ENCODE measurements around the gene C11orf21.

The C11orf21 gene

DNA sequence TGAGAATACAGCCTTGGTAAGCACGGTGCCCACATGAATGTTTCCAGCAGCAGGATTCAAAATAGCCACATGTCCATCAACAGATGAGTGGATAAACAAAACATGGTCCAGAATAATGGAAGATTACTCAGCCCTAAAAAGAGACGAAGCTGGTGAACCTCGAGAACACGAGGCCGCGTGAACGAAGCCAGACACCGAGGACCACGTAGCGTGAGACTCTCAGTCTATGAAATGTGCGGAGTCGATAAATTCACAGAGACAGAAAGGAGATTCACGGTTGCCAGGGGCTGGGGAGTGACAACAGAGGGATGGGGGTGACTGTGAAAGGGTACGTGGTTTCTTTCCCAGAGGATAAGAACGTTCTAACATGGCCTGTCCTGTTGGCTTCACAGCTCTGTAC lies 28.4 kb downstream of the C11orf21 start:
- DNase-seq = no peak

DNA sequence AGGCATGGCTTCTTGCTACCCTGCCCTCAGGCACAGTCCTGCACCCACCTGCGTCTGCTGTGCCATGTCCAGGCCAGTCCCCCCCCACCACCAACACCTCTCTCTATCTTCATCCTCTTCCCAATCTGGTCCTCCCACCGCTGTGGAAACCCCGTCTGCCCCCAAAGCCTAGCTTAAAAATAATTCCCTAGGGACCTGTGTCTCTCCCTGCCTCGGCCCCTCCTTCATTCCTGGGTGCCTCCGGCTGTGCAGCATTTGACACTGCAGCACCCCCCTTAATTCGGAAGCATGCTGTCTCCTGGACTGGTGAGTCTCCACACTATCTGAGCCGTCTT lies 28.8 kb downstream of the C11orf21 start:
- no peak for DNase-seq

DNA sequence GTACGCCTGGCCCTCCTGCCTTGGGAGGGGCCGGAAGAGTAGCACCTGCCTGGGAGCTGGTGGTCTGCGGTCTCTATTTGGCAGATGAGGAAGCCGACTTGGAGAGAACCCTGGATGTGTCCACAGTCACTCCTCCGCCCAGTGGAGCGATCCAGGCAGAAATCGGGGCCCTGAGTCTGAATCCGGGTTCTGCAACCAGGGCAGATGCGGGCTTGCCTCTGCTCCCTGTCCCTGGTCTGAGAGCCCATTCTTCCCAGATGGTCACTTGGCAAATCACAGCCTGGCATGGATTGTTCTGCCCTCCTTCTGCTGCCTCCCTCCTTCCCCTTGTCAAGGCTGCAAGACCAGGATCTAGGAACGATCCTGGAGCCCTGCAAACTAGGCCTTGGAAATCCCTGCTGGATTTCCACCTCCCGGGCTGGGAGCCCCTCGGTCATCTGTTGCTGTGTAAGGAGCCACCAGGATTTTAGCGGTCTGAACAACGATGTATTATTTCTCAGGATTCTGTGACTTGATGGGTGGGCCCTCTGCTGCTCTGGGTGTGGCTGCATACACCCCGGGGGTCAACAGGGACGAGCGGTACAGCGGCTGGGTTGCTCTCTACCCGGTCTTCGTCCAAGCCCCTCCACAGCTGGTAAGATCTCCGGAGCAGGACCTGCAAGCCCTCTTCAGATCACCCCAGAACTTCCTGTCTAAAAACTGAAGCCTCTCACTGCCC lies 29.3 kb downstream of the C11orf21 start:
- DNase-seq = no peak

DNA sequence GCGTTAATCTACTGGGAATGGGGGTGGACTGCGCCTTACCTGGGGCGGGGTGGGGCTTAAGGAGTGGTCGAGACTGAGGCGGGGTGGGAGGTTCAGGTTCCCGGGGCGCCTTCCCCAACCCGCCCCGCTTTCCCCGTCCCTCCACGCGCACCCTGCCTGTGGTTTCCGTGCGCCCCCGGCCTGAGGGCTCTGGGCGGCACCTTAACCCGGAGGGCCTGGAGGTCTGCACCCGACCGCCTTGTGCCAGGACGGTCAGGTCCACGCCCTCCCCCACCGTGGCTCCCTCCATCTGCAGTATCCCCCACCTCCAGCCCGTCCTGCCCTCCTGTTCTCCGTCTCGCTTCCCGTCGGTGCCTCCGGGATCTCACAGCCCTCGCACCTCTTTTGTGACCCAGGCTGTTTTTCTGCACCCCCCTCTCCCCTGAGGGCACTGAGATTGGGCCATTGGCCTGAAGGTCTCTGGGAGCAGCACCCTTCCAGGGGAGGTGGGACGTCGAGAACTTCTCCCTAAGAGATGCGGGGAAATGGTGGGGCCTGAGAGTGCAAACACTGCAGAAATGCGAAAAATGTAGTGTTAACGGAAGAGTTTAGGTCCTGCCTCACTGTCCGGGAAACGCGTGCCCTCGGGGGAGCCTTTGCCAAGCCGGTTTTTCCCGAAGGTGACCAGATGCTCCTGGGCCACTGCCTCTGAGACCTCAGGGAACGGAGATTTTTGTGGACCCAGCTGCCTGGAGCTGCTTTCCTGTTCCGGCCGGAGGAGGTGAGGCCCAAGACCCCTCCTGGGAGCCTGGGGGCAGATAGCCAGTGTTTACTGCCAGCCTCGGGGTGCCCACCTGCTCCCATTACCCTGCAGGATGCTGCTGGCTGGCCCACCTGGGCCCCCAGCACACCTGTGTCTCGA lies 30.1 kb downstream of the C11orf21 start:
- DNase-seq = no peak

DNA sequence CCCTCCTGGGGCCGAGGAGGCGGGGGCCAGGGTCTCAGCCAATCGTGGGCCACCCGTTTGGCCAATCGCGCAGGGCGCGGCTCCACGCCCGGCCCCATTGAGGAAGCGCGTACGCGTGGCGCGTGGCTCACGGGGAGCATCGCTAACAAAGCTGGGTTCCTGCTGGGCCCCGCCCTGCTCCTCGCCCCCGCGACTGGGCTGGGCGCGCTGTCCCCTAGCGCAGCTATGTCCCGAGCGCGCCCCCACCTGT lies 30.7 kb downstream of the C11orf21 start:
- DNase-seq = peak in 4 of 58 donors; percentile 19 to 39 (median 24)

DNA sequence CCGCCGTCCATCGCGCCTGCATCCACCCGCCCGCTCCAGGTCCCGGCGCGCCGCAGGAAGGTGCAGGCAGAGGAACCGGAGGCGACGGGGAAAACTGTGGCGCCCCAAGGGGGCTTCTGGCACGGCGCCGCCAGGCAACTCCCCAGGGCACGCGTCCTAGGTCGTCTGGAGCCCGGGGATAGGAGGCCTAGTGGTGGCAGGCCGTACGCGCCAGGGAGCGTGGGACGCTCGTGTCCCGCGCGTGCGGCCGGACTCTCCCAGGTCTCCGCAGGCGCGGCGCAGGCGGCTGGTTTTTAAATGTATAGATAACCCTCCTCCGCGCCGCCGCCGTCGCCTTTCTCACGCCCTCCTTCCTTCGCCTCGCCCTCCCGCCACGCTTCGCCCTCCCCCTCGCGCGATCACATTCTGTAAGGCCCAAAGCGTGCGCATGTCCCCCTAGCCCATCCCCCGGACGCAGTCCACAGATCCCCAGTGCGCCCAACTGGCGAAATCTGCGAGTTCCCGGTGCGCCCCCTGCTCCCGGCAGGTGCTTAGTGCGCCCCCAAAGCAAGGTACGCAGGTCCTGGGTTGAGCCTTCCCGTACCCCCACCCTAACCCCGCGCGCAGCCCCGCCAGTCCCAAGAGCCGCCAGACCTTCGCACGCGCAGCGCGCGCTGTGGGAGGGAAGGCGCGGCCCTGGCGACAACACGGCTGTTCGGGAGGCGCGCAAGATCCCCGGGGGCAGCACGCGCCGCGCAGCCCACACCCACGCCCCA lies 31.2 kb downstream of the C11orf21 start, which contains the start of gene ASCL2:
Gene ASCL2 (minus strand): TSS at position 267 of the 755 bp plus-strand sequence. CDS start 256 bp downstream, at position 11.
- DNase-seq = no peak

DNA sequence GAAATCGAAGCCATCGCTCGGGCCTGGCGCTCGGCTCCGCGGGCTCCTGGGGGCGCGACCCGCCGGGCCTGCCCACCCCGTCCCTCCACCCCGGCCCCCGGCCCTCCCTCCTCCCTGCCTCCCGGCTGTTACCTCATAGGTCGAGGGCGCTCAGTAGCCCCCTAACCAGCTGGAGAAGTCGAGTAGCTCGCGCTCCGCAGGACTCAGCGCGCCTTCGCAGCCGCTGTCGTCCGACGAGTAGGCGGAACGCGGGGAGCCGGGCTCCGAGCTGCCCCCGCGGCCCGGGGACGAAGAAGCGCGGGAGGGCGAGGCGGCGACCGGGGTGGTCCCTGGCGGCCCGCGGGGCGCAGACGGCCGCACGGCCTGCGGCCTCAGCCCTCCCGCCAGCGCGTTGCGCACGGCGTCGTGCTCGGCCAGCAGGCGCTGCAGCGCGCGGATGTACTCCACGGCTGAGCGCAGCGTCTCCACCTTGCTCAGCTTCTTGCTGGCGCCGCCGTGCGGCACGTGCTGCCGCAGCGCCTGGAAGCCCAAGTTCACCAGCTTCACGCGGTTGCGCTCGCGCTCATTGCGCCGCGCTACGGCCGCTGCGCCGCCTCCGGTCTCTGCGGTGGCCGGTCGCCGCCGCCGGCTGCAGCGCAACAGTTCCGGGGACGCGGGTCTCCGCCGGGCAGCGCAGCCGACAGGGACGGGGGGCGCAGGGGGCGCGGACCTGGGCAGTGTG lies 32.0 kb downstream of the C11orf21 start:
- peak in 4 of 58 donors; percentile 18 to 35 (median 30) for DNase-seq

DNA sequence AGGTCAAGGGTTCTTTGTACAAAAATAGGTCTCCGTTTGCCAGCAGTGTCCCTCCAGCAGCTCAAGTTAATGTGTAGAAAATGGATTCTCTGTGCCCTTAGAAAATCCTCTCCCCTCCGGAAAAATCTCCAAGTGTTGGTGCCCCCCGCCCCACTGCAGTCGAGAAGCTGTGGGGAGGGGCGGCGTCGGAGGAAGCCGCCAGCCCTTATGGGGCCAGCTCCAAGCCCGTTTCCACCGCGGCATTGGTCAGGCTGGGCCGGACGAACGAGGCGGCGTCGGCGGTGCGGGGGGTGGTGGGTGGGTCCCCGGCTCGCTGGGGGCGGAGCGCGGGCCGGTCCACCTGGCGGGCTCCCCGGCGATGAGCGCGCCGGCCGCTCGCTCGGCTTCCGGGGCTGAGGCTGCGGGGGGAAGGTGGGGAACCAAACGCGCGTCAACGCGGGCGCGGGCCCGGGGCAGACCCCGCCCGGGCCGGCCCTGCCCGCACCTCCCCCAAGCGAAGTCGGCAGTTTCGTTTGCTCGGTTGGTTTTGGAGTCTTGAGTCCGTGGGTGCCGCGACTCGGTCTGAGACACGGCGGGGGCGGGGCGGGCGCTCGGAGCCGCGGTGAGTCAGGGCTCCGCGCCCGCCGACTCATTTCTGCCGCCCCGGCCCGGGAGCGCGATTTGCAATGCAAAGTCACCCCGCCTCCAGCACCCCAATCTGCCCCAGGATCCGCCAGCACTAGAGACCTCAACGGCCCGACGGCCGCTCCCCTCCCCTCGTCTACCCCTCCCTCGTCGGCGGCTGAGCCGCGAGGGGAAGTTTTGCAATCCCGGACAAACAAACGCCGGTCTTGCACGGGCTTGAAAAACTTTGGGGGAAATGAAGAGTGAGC lies 32.8 kb downstream of the C11orf21 start:
- peak in 2 of 58 donors; percentile 16 to 26 for DNase-seq

DNA sequence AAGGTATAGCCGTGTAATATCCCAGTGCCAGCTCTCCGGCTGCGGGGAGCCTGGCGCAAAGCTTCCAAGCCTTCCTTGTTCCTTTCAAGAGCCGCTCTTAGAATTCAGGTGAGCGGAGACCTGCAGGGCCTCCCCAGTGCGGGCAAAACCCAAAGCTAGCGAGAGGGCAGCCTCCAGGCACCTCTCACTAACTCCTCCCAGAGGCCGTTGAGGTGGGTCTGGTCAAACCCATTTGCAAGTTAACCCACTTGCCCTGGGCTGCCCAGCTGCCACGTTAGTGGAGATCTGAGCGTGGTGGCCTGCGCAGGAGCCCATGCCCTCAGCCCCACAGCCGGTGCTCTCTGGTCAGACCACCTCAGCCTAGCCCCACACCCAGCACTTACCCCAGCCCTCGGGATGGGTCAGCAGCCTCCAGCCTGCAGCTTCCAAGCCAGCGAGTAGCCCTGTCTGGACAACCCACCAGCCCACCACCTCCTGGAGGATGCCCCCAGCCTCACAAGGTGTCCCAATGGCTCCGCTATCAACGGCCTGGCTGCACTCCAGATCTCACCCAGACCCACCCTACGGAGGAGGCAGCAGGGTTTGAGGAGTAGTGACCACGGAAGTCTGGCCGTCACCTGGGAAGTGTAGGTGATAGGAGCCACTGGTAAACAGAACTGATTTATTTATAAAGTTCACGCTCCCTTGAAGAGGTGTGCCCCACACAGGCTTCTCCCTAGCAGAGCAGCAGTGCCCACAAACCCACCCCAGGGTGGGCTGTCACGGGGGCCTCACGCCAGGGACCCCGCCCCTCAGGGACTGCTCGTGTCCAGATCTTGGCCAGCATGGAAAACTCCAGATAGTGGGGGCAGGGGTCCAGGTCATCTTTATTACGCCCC lies 33.6 kb downstream of the C11orf21 start:
- no peak for DNase-seq

DNA sequence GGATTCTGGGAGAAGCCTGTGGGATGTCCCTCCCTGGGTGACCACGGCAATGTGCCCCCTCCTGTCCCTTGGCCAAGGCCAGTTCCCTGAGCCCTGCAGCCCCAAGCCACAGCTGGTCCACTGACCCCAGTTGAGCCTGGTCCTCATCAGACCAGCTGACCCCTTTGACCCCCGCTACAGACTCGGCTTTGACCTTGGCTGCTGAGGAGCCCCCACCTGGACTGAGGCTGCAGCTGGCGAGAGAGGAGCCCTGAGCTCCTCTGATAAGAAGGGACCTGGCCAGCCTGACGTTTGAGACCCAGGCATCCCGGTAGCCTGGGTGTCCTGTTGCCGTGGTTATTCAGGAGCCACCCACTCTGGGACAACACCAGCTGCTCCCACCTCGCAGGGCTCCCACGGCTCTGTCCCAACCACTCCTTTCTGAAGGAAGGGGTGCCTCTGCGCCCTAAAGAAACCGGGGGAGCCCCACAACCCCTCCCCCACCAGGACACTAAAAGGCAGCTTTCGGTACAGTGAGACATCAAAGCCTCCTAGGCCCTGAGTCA lies 34.3 kb downstream of the C11orf21 start:
- DNase-seq = no peak

DNA sequence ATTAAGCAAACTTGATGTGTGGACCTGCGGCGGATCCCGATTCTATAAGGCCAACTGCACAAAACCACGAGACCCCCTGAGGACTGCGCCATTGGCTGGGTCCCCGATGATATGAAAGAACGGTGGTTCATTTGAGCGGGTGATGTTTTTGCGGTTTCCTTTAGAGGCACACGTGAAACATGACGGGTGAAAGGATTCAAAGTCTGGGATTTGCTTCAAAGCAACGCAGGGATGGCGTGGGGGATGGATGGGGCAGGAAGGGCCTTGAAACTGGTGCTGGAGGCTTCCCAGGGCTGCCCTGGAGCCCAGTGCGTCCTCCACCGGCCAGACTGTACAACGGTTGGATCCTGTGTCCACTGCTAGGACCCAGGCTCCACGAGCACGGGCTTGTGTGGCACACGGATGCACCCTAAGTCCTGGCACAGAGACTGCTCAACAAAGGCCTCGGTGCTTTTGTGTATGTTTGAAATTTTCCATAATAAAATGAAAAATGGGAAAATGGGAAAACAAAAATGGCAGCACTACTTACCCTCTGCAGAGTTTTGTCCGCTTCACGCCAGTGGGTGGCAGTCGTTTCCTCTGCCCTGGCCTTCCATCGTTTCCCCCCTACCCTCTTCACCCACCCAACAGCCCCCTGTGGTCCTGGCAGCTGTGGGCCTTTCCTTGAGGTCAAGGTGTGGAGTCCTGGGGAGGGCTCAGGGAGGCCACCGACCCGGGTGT lies 35.0 kb downstream of the C11orf21 start:
- DNase-seq = no peak

DNA sequence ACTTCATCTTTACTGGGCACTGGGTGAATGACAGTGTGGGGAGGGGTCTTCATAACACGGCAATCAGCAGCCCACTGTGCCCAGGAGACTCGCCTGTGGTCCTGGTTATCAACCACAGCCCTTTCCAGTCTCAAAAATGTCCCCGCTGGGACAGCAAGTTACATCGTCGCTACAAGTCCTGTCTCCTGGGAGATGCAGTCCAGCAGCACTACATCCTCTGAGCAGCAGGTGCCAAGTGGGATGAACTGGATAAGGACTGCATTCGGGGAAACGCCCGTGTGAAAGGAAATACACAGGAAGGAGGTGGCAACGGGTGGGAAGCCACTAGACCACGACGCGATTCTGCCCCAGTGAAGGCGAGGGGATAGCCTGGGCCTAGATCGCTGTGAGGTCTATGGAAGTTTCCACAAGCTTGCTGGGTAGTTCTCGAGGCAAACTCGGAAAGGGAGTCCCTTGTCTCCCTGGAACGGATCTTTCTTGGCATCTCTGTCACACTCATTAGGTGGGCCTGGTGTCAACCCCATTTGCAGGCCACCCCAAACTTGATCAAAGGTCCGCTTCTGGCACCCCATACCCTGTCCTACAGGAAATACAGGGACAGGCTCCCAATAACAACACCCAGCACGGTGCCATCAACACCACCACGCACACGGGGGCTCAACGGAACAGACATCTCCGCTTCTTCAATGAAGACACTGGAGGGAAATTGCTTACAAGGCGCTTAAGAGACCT lies 35.7 kb downstream of the C11orf21 start:
- no peak for DNase-seq

DNA sequence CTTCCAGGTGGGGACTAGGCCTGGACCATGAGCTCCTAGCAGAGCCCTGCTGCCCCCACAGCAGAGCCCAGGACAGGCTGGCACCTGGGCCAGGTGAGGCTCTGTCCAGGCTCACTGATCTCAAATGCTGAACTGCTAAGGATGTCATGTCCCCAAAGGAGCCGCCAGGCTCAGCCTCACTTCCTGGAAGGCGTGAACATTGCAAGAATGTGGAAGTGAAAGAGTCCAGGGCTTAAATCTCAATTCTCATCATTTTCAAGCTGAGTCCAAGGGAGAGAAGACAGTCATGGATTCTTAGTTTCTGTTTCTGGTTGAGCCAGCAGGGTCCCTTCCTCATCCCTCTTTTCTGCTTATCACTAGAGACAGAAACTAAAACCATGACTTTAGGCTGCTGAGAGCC lies 36.3 kb downstream of the C11orf21 start:
- DNase-seq = peak in 3 of 58 donors; percentile 15 to 59 (median 16)

DNA sequence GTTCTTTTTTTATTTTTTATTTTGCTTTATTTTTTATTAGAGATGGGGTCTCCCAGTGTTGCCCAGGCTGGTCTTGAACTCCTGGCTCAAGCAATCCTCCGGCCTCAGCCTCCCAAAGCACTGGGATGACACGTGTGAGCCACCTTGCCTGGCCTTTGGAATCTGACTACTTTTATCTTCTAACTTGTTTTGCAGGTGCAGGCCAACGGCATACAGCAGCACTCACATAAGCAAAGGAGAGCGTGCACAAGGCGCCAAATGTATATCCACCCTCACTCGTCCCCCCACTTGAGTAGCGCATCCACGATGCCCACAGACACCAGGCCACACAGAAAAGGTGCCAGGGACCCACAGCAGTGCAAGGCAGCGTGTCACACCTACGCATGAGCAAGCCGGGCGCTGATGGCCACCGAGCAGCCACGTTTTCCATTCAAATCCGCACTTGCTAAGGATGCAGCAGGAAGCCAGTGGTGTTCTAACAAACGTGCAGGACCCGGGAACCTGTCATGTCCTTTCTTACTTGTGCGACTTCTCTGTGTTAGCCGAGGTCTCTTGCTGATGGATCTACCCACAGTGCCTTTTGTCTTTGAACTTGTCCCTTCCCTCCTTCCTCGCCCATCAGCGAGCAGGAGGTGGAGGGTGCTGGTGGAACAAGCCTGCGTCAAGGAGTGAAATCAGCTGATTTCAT lies 37.2 kb downstream of the C11orf21 start:
- no peak for DNase-seq

DNA sequence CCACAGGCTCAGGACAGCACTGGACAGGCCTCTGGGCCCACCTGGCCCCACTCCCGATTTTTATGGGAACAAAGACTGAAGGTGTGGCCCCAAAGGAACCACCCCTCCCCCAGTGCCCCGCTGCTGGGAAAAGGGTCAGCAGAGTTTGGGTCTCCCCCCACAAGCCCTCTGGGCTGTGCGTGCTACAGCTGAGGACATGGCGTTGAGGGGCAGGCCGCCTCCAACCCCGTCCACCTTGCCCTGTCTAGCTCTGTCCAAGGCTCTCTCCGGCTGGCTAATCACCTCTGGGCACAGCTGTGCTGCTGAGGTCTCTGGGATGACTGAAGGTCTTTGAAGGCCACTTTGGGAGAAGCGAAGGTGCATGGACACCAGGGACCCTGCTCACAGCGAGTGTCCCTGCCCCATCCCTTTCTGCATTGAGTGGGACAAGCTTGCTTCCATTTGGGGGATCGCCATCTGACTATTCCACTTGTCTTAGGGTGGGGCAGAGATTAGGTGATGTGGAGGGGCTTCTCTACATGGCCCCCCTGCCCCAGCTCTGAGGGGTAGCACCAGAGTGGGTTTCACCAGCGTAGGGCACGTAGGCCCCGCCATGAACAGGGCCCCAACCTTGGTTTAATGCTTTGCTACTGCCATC lies 37.9 kb downstream of the C11orf21 start:
- no peak for DNase-seq

DNA sequence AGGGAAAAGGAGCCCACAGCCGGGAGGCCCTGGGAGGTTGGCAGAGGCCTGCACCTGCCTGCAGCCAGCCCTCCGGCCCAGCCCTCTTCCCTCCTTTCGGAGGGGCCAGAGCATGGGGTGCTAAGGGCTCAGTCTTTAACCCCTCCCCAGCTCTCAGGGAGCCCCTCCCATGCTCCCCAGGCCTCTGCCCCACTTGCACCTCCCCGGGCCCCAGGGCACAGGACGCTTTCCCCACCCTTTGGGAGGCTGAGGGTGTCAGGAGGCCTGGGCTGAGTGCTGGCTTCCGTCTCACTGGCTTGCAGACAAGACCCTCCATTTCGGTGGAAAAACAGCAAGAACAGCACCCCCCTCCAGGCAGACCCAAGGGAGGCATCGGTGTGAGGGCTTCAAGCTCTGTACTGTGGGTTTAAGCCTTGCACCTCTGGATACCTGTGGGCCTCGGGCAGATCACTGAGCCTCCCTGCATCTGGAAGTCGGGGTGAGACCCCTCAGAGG lies 38.6 kb downstream of the C11orf21 start:
- no peak for DNase-seq

Data from anterior cingulate cortex (tissue), 58 donors.